Hepatocyte (in vitro differentiated cells): Measurements from ENCODE around the gene MBD6. TPM values are rescaled to one million over a fixed set of nuclear protein-coding genes. Genes with fewer than 3 reads are reported as not detected.
"Not testable (repeated sequence)": the region's sequence is repeated elsewhere in the genome, so short reads cannot be mapped to it uniquely, and the experiment has no call there.

Experiments
- DNase-seq: peaks from one replicate; pipeline ENCODE4 v3.0.0-alpha.2; 2016; ENCODE audit warnings: low spot score
- H2AFZ ChIP-seq: fragments of 200-600 bp; sonication (generic); 2 replicates; pipeline ENCODE4 v1.6.0; 2016; ENCODE audit warnings: antibody characterized with exemption, mild to moderate bottlenecking
- H3K27ac ChIP-seq: fragments of 200-600 bp; sonication (generic); 2 replicates; pipeline ENCODE4 v1.5.1; 2016; ENCODE audit warnings: mild to moderate bottlenecking
- H3K27me3 ChIP-seq: fragments of 200-600 bp; sonication (generic); 2 replicates; pipeline ENCODE4 v1.6.1; 2016
- H3K36me3 ChIP-seq: fragments of 200-600 bp; sonication (generic); replicated peaks from 2 replicates; pipeline ENCODE4 v1.5.1; 2016; ENCODE audit warnings: low read depth; ENCODE audit not compliant: insufficient read depth
- H3K4me1 ChIP-seq: fragments of 200-600 bp; sonication (generic); 2 replicates; pipeline ENCODE4 v1.5.1; 2016; ENCODE audit warnings: mild to moderate bottlenecking, moderate library complexity; ENCODE audit not compliant: insufficient read depth
- H3K4me2 ChIP-seq: fragments of 200-600 bp; sonication (generic); 2 replicates; pipeline ENCODE4 v1.6.0; 2016
- H3K4me3 ChIP-seq: fragments of 200-600 bp; sonication (generic); 2 replicates; pipeline ENCODE4 v1.5.1; 2016; ENCODE audit warnings: mild to moderate bottlenecking
- H3K79me2 ChIP-seq: fragments of 200-600 bp; sonication (generic); 2 replicates; pipeline ENCODE4 v1.6.0; 2017; ENCODE audit warnings: mild to moderate bottlenecking
- H3K9me2 ChIP-seq: fragments of 200-600 bp; sonication (generic); replicated peaks from 2 replicates; pipeline ENCODE4 v1.6.0; 2017; ENCODE audit warnings: mild to moderate bottlenecking; ENCODE audit not compliant: insufficient read depth
- H3K9me3 ChIP-seq: fragments of 200-600 bp; sonication (generic); 2 replicates; pipeline ENCODE4 v1.5.1; 2016; ENCODE audit warnings: low read depth, mild to moderate bottlenecking
- H4K20me1 ChIP-seq: fragments of 200-600 bp; sonication (generic); 2 replicates; pipeline ENCODE4 v1.6.0; 2016; ENCODE audit warnings: mild to moderate bottlenecking; ENCODE audit not compliant: insufficient read depth, poor library complexity, severe bottlenecking
- CTCF ChIP-seq: fragments of 200-600 bp; sonication (generic); IDR thresholded peaks from 2 replicates; pipeline ENCODE4 v1.5.1; 2016; ENCODE audit warnings: antibody characterized with exemption, mild to moderate bottlenecking; ENCODE audit not compliant: poor library complexity
- EZH2 ChIP-seq: fragments of 200-600 bp; sonication (generic); IDR thresholded peaks from 2 replicates; pipeline ENCODE4 v1.6.1; 2016; ENCODE audit warnings: antibody characterized with exemption, mild to moderate bottlenecking, borderline replicate concordance
- EZH2phosphoT487 ChIP-seq: fragments of 200-600 bp; sonication (generic); IDR thresholded peaks from one replicate; pipeline ENCODE4 v1.6.1; 2018; ENCODE audit warnings: antibody characterized with exemption, mild to moderate bottlenecking, low read depth, moderate library complexity; ENCODE audit not compliant: unreplicated experiment, severe bottlenecking
- WGBS: methylation state at CpG from one replicate; pipeline ENCODE4 v1.1.6; 2016; ENCODE audit warnings: low lambda C conversion rate; ENCODE audit errors: missing lambda C conversion rate; 5-methylcytosine and 5-hydroxymethylcytosine counted together
- polyA plus RNA-seq: library from polyadenylated mRNA; unstranded; fragments of >200 nt; fragmentation: Nextera tagmentation; extraction: Ambion mirVana; gene quantifications from 2 replicates; pipeline ENCODE4 v1.2.1, GENCODE V29; 2016
- total RNA-seq: library from RNA; depleted of rRNA; stranded (reverse); fragments of >200 nt; gene quantifications from 2 replicates; pipeline ENCODE4 v1.2.3, GENCODE V29; 2014

The MBD6 gene
- total and polyA plus RNA-seq, 2 experiments from 2014 or later, result 7.0 to 35.2 TPM

- Histone ChIP-seq H4K20me1 (no peaks in the 10 kb centered on the region), H3K36me3 (no peaks in the 10 kb centered on the region), H3K9me3 (no peaks in the 10 kb centered on the region), H3K27me3 (peaks cover 3% of the 10 kb centered on the region), H2AFZ (no peak overlapping the region), H3K27ac (no peak overlapping the region), H3K4me2 (no peak overlapping the region), H3K4me1 (no peaks in the 10 kb centered on the region), H3K9me2 (no peaks in the 10 kb centered on the region), H3K79me2 (no peaks in the 10 kb centered on the region), H3K4me3 (no peak overlapping the region)
- TF ChIP-seq EZH2phosphoT487 (no peak), CTCF (no peak), EZH2 (no peak)
- DNase-seq, result no peak
- 69% methylated on average over 4 of the region's 4 CpGs for WGBS
Measured at GRCh38 chr12:57563358-57563757, 40.7 kb downstream of the MBD6 start.

DNA sequence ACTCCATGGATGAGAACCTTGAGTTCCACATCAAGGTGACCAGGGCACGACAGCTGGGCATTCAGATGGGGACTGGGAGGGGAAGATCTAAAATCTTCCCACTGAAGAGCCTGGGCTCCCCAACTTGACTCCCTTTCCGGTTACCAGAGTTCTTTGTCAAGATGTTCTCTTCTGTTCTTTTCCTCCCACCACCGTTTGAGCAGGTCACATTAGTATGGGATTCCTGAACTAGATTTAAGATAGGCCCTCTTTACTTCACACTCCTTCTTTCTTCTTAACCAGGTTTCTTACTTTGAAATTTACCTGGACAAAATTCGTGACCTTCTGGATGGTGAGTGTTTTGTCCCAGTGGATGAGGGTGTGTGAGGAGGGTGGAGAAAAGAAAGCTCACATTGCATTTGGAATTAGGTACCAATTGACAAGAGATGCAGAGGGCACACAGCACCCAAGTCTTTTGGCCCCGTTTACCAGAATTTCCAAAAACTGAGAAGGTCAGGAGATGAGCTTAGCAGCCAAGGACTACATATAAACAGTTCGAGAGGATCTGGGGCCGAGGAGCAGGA is 41.6 kb downstream of the MBD6 start:
- Histone ChIP-seq H2AFZ (no peak overlapping the region), H3K36me3 (no peaks in the 10 kb centered on the region), H3K9me3 (no peaks in the 10 kb centered on the region), H3K4me3 (no peak overlapping the region), H3K27me3 (peaks cover 3% of the 10 kb centered on the region), H3K4me1 (no peaks in the 10 kb centered on the region), H3K27ac (no peak overlapping the region), H4K20me1 (no peaks in the 10 kb centered on the region), H3K9me2 (no peaks in the 10 kb centered on the region), H3K79me2 (no peaks in the 10 kb centered on the region), H3K4me2 (no peak overlapping the region)
- no peak for TF ChIP-seq EZH2phosphoT487
- TF ChIP-seq EZH2, result no peak
- no peak for TF ChIP-seq CTCF
- DNase-seq, result no peak
- WGBS, result 90% methylated on average over 7 of the region's 7 CpGs

DNA sequence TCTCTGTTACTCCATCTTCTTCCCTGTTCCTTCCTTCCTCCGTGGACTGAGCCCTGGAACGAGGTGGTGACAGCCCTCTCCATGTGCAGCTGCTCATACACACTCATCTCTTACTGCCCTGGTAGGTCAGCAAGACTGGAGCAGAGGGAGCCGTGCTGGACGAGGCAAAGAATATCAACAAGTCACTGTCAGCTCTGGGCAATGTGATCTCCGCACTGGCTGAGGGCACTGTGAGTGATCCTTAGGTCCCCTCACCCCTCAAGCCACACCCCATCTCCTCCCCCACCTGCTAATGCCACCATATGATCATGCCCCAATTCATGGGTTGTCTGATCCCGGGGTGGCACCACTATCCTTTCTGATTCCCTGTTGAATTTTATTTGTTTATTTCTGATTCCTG is 46.2 kb downstream of the MBD6 start:
- DNase-seq, result no peak
- Histone ChIP-seq H3K27ac (no peak overlapping the region), H3K4me1 (no peaks in the 10 kb centered on the region), H3K4me2 (no peak overlapping the region), H3K9me2 (no peaks in the 10 kb centered on the region), H3K9me3 (no peaks in the 10 kb centered on the region), H3K4me3 (no peak overlapping the region), H3K79me2 (no peaks in the 10 kb centered on the region), H3K27me3 (no peaks in the 10 kb centered on the region), H3K36me3 (no peaks in the 10 kb centered on the region), H2AFZ (no peak overlapping the region), H4K20me1 (no peaks in the 10 kb centered on the region)
- 82% methylated on average over 6 of the region's 6 CpGs for whole genome bisulfite sequencing
- no peak for TF ChIP-seq EZH2
- no peak for TF ChIP-seq EZH2phosphoT487
- no peak for TF ChIP-seq CTCF

DNA sequence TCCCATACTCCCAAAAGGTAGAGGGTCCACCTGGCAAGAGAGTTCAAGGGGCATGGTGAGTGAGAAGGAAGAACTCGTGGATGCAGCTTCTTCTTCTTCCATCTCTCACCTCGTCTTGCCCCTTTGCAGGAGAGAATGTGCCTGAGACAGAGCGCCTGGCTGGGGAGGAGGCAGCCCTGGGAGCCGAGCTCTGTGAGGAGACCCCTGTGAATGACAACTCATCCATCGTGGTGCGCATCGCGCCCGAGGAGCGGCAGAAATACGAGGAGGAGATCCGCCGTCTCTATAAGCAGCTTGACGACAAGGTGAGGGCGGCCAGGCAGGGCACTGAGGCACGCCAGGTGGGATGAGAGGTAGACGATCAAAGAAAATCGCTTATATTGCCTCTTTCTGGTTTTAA is 47.2 kb downstream of the MBD6 start:
- no peaks in the 10 kb centered on the region for H3K79me2 ChIP-seq
- H3K36me3 ChIP-seq, result no peaks in the 10 kb centered on the region
- H3K27ac ChIP-seq, result no peak overlapping the region
- no peaks in the 10 kb centered on the region for H3K9me3 ChIP-seq
- no peak overlapping the region for H3K4me3 ChIP-seq
- H4K20me1 ChIP-seq, result no peaks in the 10 kb centered on the region
- H3K27me3 ChIP-seq, result no peaks in the 10 kb centered on the region
- WGBS, result 90% methylated on average over 18 of the region's 18 CpGs
- no peak overlapping the region for H3K4me2 ChIP-seq
- TF ChIP-seq EZH2phosphoT487 (no peak), CTCF (no peak), EZH2 (no peak)
- H2AFZ ChIP-seq, result no peak overlapping the region
- no peak for DNase-seq
- no peaks in the 10 kb centered on the region for H3K9me2 ChIP-seq
- H3K4me1 ChIP-seq, result no peaks in the 10 kb centered on the region

- 91% methylated on average over 13 of the region's 13 CpGs for WGBS
- H3K9me3 ChIP-seq, DNase-seq: not testable (repeated sequence)
Measured at GRCh38 chr12:57570438-57570837, 47.8 kb downstream of the MBD6 start.

More at GRCh38 chr12:57570438-57570837, 47.8 kb downstream of the MBD6 start:
- not testable (repeated sequence) for H3K27ac ChIP-seq, H3K79me2 ChIP-seq, H3K36me3 ChIP-seq, H3K4me1 ChIP-seq, H3K27me3 ChIP-seq, H4K20me1 ChIP-seq, H3K4me2 ChIP-seq, H2AFZ ChIP-seq, H3K4me3 ChIP-seq, H3K9me2 ChIP-seq
